ENCODE measurements around the gene HEPN1. TPM values are rescaled to one million over a fixed set of nuclear protein-coding genes. Genes with fewer than 3 reads are reported as not detected.

The HEPN1 gene
- total RNA-seq (2014; rRNA removed; shearing (Covaris generic)): not detected in 2 replicates

GRCh38 chr11:124918950-124919349 is at the start of gene HEPN1:
Gene HEPN1 (plus strand): TSS chr11:124919250.

GRCh38 chr11:124897674-124898262 is 21.3 kb upstream of the HEPN1 start, which contains the start of gene ROBO4:
Gene ROBO4 (minus strand): TSS chr11:124897865. CDS start chr11:124897795, 70 bp downstream.

GRCh38 chr11:124935548-124936514 is 16.8 kb downstream of the HEPN1 start, which contains the start of gene HEPACAM:
Gene HEPACAM (minus strand): TSS chr11:124936047. CDS start chr11:124936006, 41 bp downstream.

GRCh38 chr11:124953753-124954589 is 34.9 kb downstream of the HEPN1 start, which contains the start of gene CCDC15:
Gene CCDC15 (plus strand): TSS chr11:124954202. CDS start chr11:124954733, 531 bp downstream.

Other genes starting within 250 kb of the HEPN1 start
- gene SIAE, start 245.5 kb upstream of the HEPN1 start, total RNA-seq (2014; rRNA removed; shearing (Covaris generic)): 5.0 and 5.2 TPM in 2 replicates
- gene SPA17, start 245.3 kb upstream of the HEPN1 start, total RNA-seq (2014; rRNA removed; shearing (Covaris generic)): 14.1 and 18.0 TPM in 2 replicates
- 6.6 and 13.4 TPM in 2 replicates for gene NRGN, start 179.3 kb upstream of the HEPN1 start, total RNA-seq (2014; rRNA removed; shearing (Covaris generic))
- gene VSIG2, start 167.0 kb upstream of the HEPN1 start, total RNA-seq (2014; rRNA removed; shearing (Covaris generic)): not detected in 2 replicates
- 0.58 and 0.75 TPM in 2 replicates for gene ESAM, start 157.0 kb upstream of the HEPN1 start, total RNA-seq (2014; rRNA removed; shearing (Covaris generic))
- 10.0 and 13.7 TPM in 2 replicates for gene MSANTD2, start 118.8 kb upstream of the HEPN1 start, total RNA-seq (2014; rRNA removed; shearing (Covaris generic))
- gene ROBO3, start 53.8 kb upstream of the HEPN1 start, total RNA-seq (2014; rRNA removed; shearing (Covaris generic)): 46.9 and 53.3 TPM in 2 replicates
- gene ROBO4, start 21.4 kb upstream of the HEPN1 start, total RNA-seq (2014; rRNA removed; shearing (Covaris generic)): 9.1 and 16.4 TPM in 2 replicates
- 0.05 and 0.15 TPM in 2 replicates for gene HEPACAM, start 16.8 kb downstream of the HEPN1 start, total RNA-seq (2014; rRNA removed; shearing (Covaris generic))
- gene CCDC15, start 35.0 kb downstream of the HEPN1 start, total RNA-seq (2014; rRNA removed; shearing (Covaris generic)): 5.2 and 6.6 TPM in 2 replicates
- 15.2 and 16.2 TPM in 2 replicates for gene SLC37A2, start 144.1 kb downstream of the HEPN1 start, total RNA-seq (2014; rRNA removed; shearing (Covaris generic))
- 20.7 and 21.2 TPM in 2 replicates for gene TMEM218, start 192.4 kb downstream of the HEPN1 start, total RNA-seq (2014; rRNA removed; shearing (Covaris generic))
- gene PKNOX2, start 245.5 kb downstream of the HEPN1 start, total RNA-seq (2014; rRNA removed; shearing (Covaris generic)): 1.2 and 1.5 TPM in 2 replicates

Measured in A375 (cell line).